MV-4-11 (cell line): Measurements from ENCODE around the gene NUP43.
"Not testable (repeated sequence)": the region's sequence is repeated elsewhere in the genome, so short reads cannot be mapped to it uniquely, and the experiment has no call there.

ENCODE experiments used
- DNase-seq: peaks from one replicate; lab custom pipeline; 2025; lab: John Stamatoyannopoulos, UW

NUP43 gene

GRCh38 chr6:149746147-149746946 lies at the start of gene NUP43:
TSS of gene NUP43 (minus strand) at chr6:149746529. CDS start at chr6:149746495, 34 bp downstream.
- peak; percentile 91 for DNase-seq

GRCh38 chr6:149783551-149783950 lies 37.2 kb upstream of the NUP43 start:
- no peak for DNase-seq

- no peak for DNase-seq
These were observed 36.0 kb upstream of the NUP43 start for GRCh38 chr6:149782337-149782736.

GRCh38 chr6:149781715-149782114 lies 35.4 kb upstream of the NUP43 start:
- no peak for DNase-seq

GRCh38 chr6:149779644-149779963 lies 33.3 kb upstream of the NUP43 start:
- no peak for DNase-seq

- DNase-seq: no peak
These were observed 31.3 kb upstream of the NUP43 start for GRCh38 chr6:149777624-149778023.

- DNase-seq: no peak
These were observed 25.6 kb upstream of the NUP43 start for GRCh38 chr6:149771925-149772324.

GRCh38 chr6:149771185-149771584 lies 24.9 kb upstream of the NUP43 start:
- no peak for DNase-seq

- DNase-seq: no peak
These were observed 23.3 kb upstream of the NUP43 start for GRCh38 chr6:149769676-149770075.

- DNase-seq: peak; percentile 56
These were observed 19.9 kb upstream of the NUP43 start for GRCh38 chr6:149766156-149766769.

- DNase-seq: no peak
These were observed 17.5 kb upstream of the NUP43 start for GRCh38 chr6:149763866-149764265.

GRCh38 chr6:149761438-149761837 lies 15.1 kb upstream of the NUP43 start:
- peak; percentile 95 for DNase-seq

- no peak for DNase-seq
These were observed 9.9 kb upstream of the NUP43 start for GRCh38 chr6:149756261-149756636.

GRCh38 chr6:149755300-149756260 lies 9.3 kb upstream of the NUP43 start:
- no peak for DNase-seq

GRCh38 chr6:149754548-149754947 lies 8.2 kb upstream of the NUP43 start:
- DNase-seq: no peak

- DNase-seq: not testable (repeated sequence)
These were observed 7.0 kb upstream of the NUP43 start for GRCh38 chr6:149753374-149753637.

GRCh38 chr6:149752600-149753373 lies 6.5 kb upstream of the NUP43 start:
- peak; percentile 69 for DNase-seq

GRCh38 chr6:149751920-149752319 lies 5.6 kb upstream of the NUP43 start:
- not testable (repeated sequence) for DNase-seq

- DNase-seq: no peak
These were observed 4.9 kb upstream of the NUP43 start for GRCh38 chr6:149751239-149751638.

GRCh38 chr6:149750136-149750609 lies 3.8 kb upstream of the NUP43 start:
- no peak for DNase-seq

- peak; percentile 89 for DNase-seq
These were observed 3.3 kb upstream of the NUP43 start, which contains the start of gene PCMT1 for GRCh38 chr6:149749594-149750135. TSS of gene PCMT1 (plus strand) at chr6:149749741. CDS start at chr6:149749902, 161 bp downstream.
